Measurements from ENCODE around the gene RUNX1. TPM values are rescaled to one million over a fixed set of nuclear protein-coding genes. Genes with fewer than 3 reads are reported as not detected.

RUNX1 gene
- total RNA-seq, 1 experiment from 2014 or later = 86.2 TPM

GRCh38 chr21:34930971-34931370, 118.1 kb downstream of the RUNX1 start:
- DNase-seq (ENCODE audit: unreplicated experiment) = peak; percentile 11

GRCh38 chr21:34928637-34929036, 120.5 kb downstream of the RUNX1 start:
- Mint-ChIP-seq H3K36me3 (ENCODE audit: insufficient read depth, unreplicated experiment) (no peaks in the 10 kb centered on the region), H3K27me3 (ENCODE audit: insufficient read depth, unreplicated experiment) (no peaks in the 10 kb centered on the region), H3K9me3 (ENCODE audit: unreplicated experiment) (peaks cover 7% of the 10 kb centered on the region), H3K4me3 (ENCODE audit: unreplicated experiment) (no peak overlapping the region), H3K4me1 (ENCODE audit: insufficient read depth, unreplicated experiment) (peaks cover 19% of the 10 kb centered on the region), H3K27ac (ENCODE audit: low read depth, unreplicated experiment) (no peak overlapping the region)
- ChIA-PET POLR2A (interaction anchor here (0.6 kb wide), 1 partner anchor 11 kb away, joined by 3 read pairs; no protein-coding TSS in a partner anchor), CTCF (interaction anchor here (0.5 to 0.7 kb wide), 2 partner anchors 14 to 298 kb away, joined by 3 to 4 read pairs; no protein-coding TSS in a partner anchor)
- no peak for TF ChIP-seq CTCF (IDR thresholded peaks at IDR 0.05; ENCODE audit: unreplicated experiment)
- no TSS peak for BruUV-seq (replicated peaks)
- DNase-seq (ENCODE audit: unreplicated experiment) = no peak
- intact Hi-C loops (cut with micrococcal nuclease) = no loop called here

More at GRCh38 chr21:34930971-34931370, 118.1 kb downstream of the RUNX1 start:
- ChIA-PET POLR2A (no interaction called here), CTCF (no interaction called here)
- no TSS peak for BruUV-seq (replicated peaks)
- Mint-ChIP-seq H3K9me3 (ENCODE audit: unreplicated experiment) (no peaks in the 10 kb centered on the region), H3K36me3 (ENCODE audit: insufficient read depth, unreplicated experiment) (no peaks in the 10 kb centered on the region), H3K4me1 (ENCODE audit: insufficient read depth, unreplicated experiment) (peaks cover 37% of the 10 kb centered on the region), H3K27ac (ENCODE audit: low read depth, unreplicated experiment) (no peak overlapping the region), H3K4me3 (ENCODE audit: unreplicated experiment) (no peak overlapping the region), H3K27me3 (ENCODE audit: insufficient read depth, unreplicated experiment) (no peaks in the 10 kb centered on the region)
- TF ChIP-seq CTCF (IDR thresholded peaks at IDR 0.05; ENCODE audit: unreplicated experiment) = no peak
- intact Hi-C loops (cut with micrococcal nuclease) = no loop called here

GRCh38 chr21:34927992-34928391, 121.1 kb downstream of the RUNX1 start:
- H3K27ac Mint-ChIP-seq (ENCODE audit: low read depth, unreplicated experiment) = no peak overlapping the region
- intact Hi-C loops (cut with micrococcal nuclease) = no loop called here
- H3K4me3 Mint-ChIP-seq (ENCODE audit: unreplicated experiment) = no peak overlapping the region
- no TSS peak for BruUV-seq (replicated peaks)
- POLR2A ChIA-PET = no interaction called here
- peaks cover 19% of the 10 kb centered on the region for H3K4me1 Mint-ChIP-seq (ENCODE audit: insufficient read depth, unreplicated experiment)
- DNase-seq (ENCODE audit: unreplicated experiment) = no peak
- H3K27me3 Mint-ChIP-seq (ENCODE audit: insufficient read depth, unreplicated experiment) = no peaks in the 10 kb centered on the region
- peaks cover 8% of the 10 kb centered on the region for H3K9me3 Mint-ChIP-seq (ENCODE audit: unreplicated experiment)
- CTCF ChIA-PET = no interaction called here
- no peaks in the 10 kb centered on the region for H3K36me3 Mint-ChIP-seq (ENCODE audit: insufficient read depth, unreplicated experiment)
- TF ChIP-seq CTCF (IDR thresholded peaks at IDR 0.05; ENCODE audit: unreplicated experiment) = no peak

- H3K4me3 Mint-ChIP-seq (ENCODE audit: unreplicated experiment) = no peak overlapping the region
- H3K9me3 Mint-ChIP-seq (ENCODE audit: unreplicated experiment) = peaks cover 8% of the 10 kb centered on the region
- no peaks in the 10 kb centered on the region for H3K36me3 Mint-ChIP-seq (ENCODE audit: insufficient read depth, unreplicated experiment)
- no peaks in the 10 kb centered on the region for H3K27me3 Mint-ChIP-seq (ENCODE audit: insufficient read depth, unreplicated experiment)
- intact Hi-C loops (cut with micrococcal nuclease) = no loop called here
- no TSS peak for BruUV-seq (replicated peaks)
- H3K4me1 Mint-ChIP-seq (ENCODE audit: insufficient read depth, unreplicated experiment) = peaks cover 19% of the 10 kb centered on the region
- no peak for TF ChIP-seq CTCF (IDR thresholded peaks at IDR 0.05; ENCODE audit: unreplicated experiment)
- DNase-seq (ENCODE audit: unreplicated experiment) = no peak
- ChIA-PET POLR2A (no interaction called here), CTCF (no interaction called here)
- H3K27ac Mint-ChIP-seq (ENCODE audit: low read depth, unreplicated experiment) = no peak overlapping the region
These were observed 122.2 kb downstream of the RUNX1 start for GRCh38 chr21:34926803-34927467.
